ENCODE measurements around the gene SKI.

DNA sequence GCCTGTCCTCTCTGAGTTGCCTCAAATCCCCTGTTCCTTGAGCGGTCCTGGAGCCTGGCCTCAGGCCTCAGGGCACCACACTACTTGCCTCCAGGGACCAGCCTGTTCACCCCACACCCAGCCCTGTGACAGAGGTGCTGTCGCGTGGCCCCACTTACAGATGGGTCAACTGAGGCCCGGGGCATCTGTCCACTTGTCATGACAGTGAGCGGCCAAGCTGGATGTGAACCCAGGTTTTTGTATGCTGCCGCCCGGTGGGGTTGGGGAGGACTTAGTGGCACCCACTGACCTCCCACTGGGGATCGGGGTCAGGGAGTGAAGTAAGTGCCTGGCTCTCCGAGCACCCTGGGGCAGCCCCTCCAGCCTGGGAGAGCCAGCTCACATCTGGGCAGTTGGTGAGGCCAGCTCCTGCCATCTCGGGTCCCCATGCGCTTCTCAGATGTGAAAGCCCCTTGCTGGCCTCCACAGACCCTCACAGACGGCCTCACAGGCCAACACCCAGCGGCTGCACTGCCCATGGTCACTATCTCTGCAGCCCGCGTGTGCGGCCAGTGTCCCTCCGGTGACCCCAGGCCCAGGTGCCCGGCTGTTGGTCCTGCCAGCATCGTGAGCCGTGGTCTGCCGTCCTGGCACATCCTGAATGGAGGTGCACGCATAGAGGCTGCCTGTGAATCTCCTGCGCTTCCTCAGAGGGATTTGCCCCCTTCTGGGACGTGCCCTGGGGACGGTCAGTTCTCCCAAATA, 24.3 kb upstream of the SKI start:
- TF ChIP-seq CTCF (conservative IDR thresholded peaks at IDR 0.05; ENCODE audit: low read depth in 2 of 2) (no peak), EZH2phosphoT487 (IDR thresholded peaks at IDR 0.05; ENCODE audit: unreplicated experiment) (no peak), EZH2 (IDR thresholded peaks at IDR 0.05; ENCODE audit: low read depth, unreplicated experiment) (no peak), POLR2AphosphoS5 (IDR thresholded peaks at IDR 0.05; ENCODE audit: low read depth) (no peak)
- TF ChIP-seq, protein P1, sequence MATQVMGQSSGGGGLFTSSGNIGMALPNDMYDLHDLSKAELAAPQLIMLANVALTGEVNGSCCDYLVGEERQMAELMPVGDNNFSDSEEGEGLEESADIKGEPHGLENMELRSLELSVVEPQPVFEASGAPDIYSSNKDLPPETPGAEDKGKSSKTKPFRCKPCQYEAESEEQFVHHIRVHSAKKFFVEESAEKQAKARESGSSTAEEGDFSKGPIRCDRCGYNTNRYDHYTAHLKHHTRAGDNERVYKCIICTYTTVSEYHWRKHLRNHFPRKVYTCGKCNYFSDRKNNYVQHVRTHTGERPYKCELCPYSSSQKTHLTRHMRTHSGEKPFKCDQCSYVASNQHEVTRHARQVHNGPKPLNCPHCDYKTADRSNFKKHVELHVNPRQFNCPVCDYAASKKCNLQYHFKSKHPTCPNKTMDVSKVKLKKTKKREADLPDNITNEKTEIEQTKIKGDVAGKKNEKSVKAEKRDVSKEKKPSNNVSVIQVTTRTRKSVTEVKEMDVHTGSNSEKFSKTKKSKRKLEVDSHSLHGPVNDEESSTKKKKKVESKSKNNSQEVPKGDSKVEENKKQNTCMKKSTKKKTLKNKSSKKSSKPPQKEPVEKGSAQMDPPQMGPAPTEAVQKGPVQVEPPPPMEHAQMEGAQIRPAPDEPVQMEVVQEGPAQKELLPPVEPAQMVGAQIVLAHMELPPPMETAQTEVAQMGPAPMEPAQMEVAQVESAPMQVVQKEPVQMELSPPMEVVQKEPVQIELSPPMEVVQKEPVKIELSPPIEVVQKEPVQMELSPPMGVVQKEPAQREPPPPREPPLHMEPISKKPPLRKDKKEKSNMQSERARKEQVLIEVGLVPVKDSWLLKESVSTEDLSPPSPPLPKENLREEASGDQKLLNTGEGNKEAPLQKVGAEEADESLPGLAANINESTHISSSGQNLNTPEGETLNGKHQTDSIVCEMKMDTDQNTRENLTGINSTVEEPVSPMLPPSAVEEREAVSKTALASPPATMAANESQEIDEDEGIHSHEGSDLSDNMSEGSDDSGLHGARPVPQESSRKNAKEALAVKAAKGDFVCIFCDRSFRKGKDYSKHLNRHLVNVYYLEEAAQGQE (IDR thresholded peaks at IDR 0.05; ENCODE audit: unreplicated experiment): no peak

Measured in GM23338 (cell line).